NCI-H526 (cell line): ENCODE results near the gene CHRNB1.
A peak's percentile ranks its signal among the peaks of the same experiment; 100 is the strongest.

Experiments used
- DNase-seq, 2 experiments: peaks; one replicate each; lab custom pipeline; 2025; lab: John Stamatoyannopoulos, UW

Gene CHRNB1

GRCh38 chr17:7484067-7484918 is 39.4 kb downstream of the CHRNB1 start, which contains the start of gene POLR2A:
POLR2A (plus strand) TSS chr17:7484366.
- peak; percentile 93 to 94 for DNase-seq

GRCh38 chr17:7484919-7485377 is 40.1 kb downstream of the CHRNB1 start:
- DNase-seq = no peak

GRCh38 chr17:7486181-7486580 is 41.3 kb downstream of the CHRNB1 start:
- DNase-seq = no peak

- DNase-seq = no peak
Measured at GRCh38 chr17:7490144-7490543, 45.3 kb downstream of the CHRNB1 start.

GRCh38 chr17:7491583-7491982 is 46.7 kb downstream of the CHRNB1 start:
- DNase-seq = no peak

GRCh38 chr17:7493941-7494340 is 49.1 kb downstream of the CHRNB1 start:
- no peak for DNase-seq

- DNase-seq = no peak
Measured at GRCh38 chr17:7495906-7496434, 51.1 kb downstream of the CHRNB1 start.

- no peak for DNase-seq
Measured at GRCh38 chr17:7496470-7497183, 51.8 kb downstream of the CHRNB1 start.

- DNase-seq = no peak
Measured at GRCh38 chr17:7497228-7497627, 52.4 kb downstream of the CHRNB1 start.

GRCh38 chr17:7497636-7498035 is 52.8 kb downstream of the CHRNB1 start:
- no peak for DNase-seq

GRCh38 chr17:7499161-7499560 is 54.3 kb downstream of the CHRNB1 start:
- no peak for DNase-seq

- no peak for DNase-seq
Measured at GRCh38 chr17:7501729-7502128, 56.9 kb downstream of the CHRNB1 start.

GRCh38 chr17:7502171-7502847 is 57.4 kb downstream of the CHRNB1 start:
- DNase-seq = no peak

GRCh38 chr17:7502987-7503386 is 58.1 kb downstream of the CHRNB1 start:
- no peak for DNase-seq

- no peak for DNase-seq
Measured at GRCh38 chr17:7503521-7503920, 58.7 kb downstream of the CHRNB1 start.
